HG03432 (cell line): ENCODE measurements around the gene SPINK1.
"Not testable (repeated sequence)": the region's sequence is repeated elsewhere in the genome, so short reads cannot be mapped to it uniquely, and the experiment has no call there.

ENCODE experiments used
- ATAC-seq: cut with Tn5 transposase; IDR thresholded peaks from one replicate; pipeline ENCODE4 v1.9.1; 2021; ENCODE audit warnings: mild to moderate bottlenecking, moderate library complexity; ENCODE audit not compliant: unreplicated experiment

SPINK1 gene

DNA sequence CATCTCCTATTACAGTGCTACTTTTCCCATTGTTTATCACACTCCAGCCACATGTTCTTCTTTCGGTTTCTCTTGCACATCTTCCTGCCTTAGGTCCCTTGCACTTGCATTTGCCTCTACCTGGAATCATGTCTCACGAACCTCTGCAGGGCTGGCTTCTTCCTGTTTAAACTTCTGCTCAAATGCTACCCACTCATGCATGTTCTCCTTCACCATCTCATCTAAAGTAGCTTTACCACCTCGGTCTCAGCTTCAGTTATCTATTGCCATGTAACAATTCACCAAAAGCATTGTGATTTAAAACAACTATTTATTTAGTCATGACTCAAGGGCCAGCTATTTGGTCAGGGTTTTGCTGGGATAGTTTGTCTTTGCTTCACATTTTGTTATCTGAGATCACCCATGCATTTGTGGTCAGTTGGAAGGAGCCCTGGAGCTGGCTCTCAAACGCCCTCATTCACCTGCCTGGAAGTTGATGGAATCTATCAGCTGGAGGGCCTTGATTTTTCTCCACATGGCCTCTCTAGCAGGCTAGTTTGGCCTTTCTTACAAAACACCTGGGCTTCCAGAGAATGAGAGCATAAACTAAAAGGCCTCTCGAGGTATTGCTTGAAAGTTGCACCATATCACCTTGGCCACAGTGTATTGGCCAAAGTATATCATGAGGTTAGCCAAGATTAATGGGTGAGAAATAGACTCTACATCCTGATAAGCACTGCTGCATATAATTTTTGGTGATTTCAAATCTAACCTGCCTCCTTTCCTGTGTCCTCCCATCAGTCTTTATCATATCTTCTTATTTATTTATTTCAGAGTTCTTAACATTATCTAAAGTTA, 21.4 kb downstream of the SPINK1 start:
- no peak for ATAC-seq

DNA sequence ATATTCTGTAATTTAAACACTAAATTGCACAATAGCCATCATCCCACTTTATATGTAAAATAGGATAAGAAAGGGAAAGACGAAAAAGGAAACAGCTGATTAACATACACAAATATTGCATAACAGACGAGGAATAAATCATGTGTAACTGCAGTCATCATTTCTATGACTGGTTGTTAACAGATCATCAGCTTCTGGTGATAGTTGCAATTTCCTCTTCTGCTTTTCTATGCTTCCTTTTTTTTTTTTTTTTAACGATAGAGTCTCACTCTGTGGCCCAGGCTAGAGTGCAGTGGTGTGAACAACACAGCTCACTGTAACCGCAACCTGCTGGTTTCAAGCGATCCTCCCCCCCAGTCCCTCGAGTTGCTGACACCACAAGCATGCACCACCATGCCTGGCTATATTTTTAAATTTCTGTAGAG, 26.4 kb downstream of the SPINK1 start:
- peak; percentile 89 for ATAC-seq

DNA sequence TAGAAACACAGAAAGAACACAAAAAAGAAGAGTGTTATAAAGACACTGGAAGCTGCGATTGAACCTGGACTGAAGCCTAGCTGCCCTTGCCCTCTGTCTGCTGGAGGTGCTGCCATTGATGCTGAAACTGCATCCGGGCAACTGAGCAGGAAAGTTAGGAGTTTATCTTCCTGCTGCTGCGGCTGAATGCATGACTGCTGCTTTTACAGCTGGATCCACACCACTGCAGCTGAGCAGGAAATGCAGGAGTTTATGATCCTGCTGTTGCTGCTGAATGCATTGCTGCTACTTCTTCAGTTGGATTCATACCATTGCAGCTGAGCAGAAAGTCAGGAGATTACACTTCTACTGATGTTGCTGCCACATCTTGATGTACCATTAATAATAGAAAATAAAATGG, 27.1 kb downstream of the SPINK1 start:
- ATAC-seq, result no peak

DNA sequence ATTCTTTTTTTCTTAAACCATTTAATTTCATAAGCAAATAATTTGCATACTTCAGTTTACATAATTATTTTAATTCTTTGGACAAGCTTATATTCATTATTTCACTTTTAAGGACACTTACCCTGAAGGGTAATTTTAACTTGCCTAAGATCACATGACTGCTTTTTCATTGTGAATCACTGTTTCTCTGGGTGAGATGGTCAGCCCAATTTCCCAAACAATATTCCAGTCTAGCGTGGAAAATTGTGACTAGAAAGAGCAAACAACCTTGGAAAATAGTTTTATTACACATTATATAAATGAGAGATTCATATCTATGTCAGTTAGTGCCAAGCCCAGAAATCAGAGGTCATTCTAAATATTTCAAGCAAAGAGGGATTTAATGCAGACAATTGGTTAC, 27.5 kb downstream of the SPINK1 start:
- no peak for ATAC-seq

DNA sequence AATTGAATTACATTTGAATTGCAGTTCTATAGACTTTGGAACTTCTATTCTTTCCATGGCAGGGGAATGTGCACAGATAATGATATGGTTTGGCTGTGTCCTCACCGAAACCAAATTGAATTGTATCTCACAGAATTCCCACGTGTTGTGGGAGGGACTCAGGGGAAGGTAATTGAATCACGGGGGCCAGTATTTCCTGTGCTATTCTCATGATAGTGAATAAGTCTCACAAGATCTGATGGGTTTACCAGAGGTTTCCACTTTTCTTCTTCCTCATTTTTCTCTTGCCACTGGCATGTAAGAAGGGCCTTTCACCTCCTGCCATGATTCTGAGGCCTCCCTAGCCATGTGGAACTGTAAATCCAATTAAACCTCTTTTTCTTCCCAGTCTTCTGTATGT, 28.3 kb downstream of the SPINK1 start:
- not testable (repeated sequence) for ATAC-seq

DNA sequence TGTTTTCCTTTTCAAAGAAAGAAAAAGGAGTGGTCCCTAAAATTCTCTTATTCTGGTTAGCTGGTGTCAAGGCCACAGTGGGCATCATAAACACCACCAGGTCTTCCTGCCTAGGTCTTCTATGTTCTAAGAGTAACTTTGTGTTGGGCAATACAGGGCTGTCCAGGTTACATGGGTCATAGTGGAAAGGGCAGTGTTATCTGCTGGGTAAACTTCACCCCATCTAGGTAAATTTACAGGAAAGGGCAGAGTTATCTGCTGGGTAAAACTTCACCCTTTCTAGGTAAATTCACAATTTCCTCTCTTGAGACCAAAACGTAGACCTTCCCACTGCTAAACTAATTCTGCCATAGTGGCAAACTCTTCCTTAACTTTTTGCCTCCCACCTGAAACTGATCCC, 30.0 kb downstream of the SPINK1 start:
- ATAC-seq, result no peak

DNA sequence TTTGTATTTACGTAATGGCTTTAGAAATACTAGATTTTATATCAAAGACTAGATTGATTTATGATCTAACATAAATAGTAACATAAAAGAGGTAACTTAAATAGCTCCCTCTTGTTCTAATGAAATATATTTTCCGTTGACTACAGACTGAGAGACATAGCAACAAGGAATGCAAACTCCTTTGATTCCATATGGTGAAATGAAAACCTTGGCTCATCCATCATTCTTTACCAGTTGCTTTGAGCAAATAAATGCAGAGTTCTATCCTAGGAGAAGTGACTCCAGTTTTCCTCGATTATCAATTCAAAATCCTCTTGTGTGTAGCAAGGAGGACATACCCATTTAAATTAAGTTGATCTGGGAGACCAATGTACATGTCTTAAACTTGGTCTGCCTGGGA, 31.0 kb downstream of the SPINK1 start:
- no peak for ATAC-seq

DNA sequence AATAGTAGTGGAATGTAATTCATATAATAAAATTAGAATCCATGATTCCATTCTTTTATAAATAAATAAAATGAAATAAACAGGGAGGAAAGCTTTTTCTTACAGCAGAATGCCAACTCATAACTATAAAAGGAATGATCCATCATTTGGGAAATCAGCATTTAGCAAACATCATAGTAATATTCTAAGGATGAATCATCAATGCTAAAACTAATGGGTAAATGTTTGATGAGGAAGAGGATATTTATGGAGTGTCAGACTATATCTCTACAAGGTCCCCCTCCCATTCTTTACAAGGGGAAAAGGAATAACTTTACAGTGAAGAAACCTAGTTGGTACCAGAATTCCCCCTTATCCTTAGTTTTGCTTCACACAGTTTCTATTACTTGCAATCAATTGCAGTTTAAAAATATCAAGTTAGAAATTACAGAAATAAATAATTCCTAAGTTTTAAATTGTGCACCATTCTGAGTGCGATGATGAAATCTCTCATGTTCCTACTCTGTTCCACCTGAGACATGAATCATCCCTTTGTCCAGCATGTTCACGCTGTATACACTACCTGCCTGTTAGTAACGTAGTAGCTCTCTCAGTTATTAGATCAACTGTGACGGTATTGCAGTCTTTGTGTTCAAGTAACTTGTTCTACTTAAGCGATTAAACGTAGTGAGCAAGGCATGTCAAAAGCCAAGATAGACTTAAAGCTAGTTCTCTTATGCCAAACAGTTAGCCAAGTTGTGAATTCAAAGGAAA, 34.7 kb downstream of the SPINK1 start:
- ATAC-seq, result no peak

DNA sequence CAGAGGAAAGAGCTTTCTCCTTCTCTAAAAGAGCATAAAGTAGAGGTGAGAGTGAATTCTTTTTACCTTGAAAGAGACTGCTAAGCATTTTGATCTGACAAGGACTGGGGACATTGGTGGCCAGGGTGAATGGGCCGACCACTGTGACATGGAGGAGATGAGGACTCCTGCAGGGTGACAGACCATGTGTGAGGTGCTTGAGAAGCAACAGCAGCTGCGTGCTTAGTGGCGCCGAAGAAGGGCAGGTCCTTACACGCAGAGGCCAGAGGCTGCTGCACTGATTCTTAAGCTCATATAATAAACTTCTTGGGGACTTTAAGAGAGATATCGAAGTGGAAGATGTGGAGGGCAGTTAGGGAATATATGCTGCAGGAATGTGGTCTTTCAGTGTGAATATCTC, 40.3 kb downstream of the SPINK1 start:
- no peak for ATAC-seq

DNA sequence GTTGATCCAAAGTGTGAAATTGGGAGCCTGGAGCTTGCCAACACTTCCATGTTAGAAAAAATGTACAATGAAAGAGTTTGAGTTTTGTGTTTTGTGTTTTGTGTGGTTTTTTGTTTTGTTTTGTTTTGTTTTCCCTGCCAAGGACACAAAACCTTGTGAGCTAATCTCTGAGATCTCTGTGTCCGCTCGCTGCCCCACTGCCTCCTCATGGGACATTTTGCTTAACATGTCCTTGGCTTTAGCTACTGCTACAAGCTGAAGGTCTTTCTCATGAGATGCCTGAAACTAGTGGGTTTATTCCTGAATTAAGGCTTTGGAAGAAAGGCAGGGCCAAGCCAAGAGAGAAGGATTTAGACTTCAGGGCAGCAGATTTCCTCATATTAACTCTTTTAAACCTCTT, 41.7 kb downstream of the SPINK1 start:
- no peak for ATAC-seq

DNA sequence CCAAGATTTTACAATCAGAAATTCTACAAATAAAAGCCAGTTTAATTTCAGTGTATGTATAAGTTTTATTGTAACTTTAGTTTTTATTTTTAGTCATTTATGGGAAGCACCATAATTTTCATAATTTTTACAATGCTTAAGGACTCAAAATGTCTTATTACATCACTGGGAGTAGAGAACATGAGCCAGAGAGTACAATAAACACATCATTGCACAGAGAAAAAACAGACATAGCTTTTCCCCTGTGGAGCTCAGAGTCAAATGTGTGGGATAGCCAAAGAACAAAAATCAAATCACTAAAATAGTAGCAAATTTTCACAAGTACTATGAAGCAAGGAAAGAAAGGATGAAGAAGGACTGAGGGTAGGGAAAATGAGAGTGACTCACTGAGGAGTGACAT, 43.4 kb downstream of the SPINK1 start:
- no peak for ATAC-seq

DNA sequence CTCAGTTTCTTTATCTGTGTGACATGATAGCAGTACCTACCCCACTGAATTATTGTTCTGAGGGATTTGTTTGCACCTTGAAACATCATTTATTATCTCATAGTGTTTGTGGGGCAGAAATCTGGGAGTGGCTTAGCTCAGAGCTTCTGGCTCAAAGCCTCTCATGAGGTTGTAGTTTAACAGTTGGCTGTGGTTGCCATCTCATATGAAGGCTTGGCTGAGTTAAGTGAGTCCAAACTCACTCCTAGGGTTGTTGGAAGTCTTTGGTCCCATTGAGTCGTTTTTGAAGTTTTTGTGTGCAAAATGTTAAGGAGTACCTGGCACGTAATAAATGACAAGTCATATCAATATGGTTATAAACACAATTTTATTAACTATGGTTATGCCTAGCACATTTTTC, 45.3 kb downstream of the SPINK1 start:
- no peak for ATAC-seq

DNA sequence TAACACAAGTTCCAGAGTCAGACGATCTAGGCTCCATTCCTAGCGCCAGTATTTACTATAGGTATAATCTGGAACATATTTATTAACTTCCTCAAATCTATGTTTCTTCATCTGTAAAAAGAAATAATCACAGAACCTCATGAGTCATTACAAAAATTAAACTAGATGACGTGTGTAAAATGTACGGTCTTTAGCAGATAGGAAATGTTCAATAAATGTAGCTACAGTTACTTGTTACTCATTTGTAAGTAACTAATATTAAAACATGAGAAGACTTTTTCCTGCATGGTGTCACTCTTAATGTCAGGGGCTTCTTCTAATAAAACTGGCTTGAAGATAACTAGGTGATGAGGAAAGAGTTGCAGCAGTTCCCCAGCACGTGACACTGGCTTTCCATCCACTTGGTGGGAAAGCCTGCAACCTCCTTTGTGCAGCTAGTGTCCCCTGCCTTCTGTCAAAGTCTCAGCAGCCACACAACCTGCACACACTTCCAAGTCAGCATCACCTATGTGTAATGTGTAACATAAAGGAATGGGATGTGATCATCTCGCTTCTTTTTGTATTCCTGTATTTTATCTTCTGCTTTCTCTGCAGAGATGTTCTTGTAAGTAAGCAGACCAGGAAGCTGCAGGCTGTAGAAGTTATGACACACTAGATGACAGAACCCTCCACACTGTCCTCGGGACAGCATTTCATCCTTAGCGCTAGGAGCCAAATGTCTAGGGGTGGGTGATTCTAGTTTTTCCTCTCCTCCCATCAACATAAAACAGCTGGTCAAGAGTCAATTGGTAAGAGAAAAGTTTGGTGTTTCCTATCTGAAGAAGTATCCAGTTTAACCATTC, 47.1 kb downstream of the SPINK1 start:
- no peak for ATAC-seq

DNA sequence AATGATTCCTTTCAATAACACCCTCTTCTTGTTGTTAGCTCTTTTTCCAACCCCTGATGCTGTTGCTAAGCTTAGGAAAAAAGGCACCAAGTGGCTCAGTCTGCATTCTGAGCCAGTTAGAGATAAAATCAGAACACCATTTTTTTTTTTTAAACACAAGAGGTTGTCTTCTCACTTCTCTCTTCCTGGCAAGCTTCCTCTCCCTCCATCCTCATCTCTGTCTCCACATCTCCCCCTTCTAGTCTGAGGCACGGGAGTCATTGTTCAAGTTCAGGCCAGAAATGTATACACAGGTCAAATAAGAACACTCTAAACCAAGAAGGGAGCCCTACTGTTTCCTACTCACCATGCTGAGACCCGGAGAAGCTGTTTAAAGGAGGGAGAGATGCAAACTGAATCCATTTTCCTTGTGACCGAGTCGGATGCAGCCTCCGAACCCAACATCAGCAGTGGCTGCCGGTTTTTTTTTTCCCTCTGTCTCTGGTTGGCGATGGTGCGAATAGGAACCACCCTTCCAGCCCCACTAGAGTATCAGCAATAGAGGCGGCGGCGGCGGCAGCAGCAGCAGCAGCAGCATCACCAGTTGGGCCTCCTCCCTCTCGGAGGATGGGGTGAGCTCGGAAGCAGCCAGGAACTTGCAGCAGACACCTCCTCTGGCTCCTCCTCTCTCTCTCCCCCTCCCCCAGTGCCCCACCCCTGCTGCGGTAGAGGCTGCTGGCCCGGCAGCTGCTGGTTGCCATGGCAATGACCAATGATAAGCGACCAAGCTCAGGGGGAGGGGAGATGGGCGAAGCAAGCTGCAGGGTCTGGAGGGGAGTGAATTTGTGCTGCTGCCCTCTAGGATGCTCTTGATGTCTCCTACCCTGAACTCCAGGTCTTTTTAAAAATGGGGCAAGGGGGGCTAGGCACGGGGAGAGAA, 49.1 kb downstream of the SPINK1 start, which contains the start of gene JAKMIP2:
Gene JAKMIP2 (minus strand): TSS at position 619 of the 919 bp plus-strand sequence. CDS start 110,922 bp downstream, outside the sequence.
- peak; percentile 90 for ATAC-seq

DNA sequence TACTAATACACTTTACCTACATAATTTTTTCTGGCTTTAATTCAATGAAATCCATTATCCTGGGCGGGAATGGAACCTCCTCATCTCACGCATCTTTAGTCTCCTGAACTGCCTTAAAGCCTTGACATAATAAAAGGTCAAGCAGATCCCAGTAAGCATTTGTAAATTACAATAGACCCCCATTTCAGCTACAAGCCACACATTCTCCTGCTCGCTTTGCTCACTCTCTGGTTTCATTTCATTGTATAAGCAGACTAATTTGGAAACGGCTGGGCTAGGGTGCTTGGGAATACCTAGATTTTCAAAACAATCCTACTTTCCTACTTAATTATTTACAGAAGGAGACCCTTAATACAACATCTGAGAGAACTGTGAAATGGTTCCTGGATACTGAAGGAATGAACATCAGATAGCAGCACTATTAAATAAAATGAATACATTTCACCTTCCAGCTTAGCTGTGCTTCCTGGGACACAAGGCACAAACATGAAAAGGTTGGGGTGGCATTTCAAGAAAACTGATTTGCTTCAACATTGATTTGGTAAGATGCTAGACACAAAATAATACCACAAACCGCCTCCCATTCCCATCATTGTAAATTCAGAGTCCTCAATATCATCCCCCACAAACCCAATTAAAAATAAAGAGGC, 50.4 kb downstream of the SPINK1 start:
- no peak for ATAC-seq

DNA sequence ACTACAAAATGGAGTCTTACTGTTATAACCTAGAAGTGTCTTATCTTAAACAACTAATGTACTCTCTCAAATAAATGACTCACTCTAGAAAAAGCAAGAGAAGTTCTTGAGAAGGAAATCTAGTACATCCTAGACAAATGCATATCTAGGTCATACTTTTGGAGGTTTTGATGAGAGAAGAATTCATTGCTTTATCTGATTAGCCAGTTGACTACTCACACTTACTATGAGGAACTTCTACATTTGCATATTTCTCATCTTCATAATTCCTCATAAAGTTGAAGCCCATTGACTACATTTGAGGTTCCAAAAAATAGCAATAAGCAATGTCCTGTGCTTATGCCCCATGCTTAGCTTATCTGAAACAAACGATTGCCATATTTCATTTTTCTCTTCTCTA, 51.8 kb downstream of the SPINK1 start:
- ATAC-seq, result no peak

DNA sequence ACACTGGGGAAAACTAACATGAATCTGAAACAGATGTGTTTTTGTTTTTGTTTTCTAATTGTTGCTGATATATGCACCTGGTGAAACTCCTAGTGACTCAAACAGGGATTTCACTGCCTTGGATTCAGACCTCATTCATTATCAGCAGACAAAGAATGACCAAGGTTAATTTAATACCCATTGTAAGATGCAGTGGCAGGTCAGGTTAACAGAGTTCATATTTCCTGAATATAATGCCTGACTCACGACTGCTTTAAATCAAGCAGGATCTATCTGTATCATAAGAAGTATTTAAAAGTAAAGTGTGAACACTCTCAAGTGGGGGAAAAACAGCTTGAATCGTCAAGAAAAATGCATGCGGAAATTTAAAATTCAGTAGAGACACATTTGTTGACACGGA, 54.5 kb downstream of the SPINK1 start:
- ATAC-seq, result no peak
